SK-N-MC (cell line): ENCODE measurements around the gene FGFBP1.

ENCODE experiments used
- DNase-seq: peaks from one replicate; pipeline ENCODE4 v3.0.0-alpha.2; 2011; ENCODE audit warnings: low read depth, low spot score
- H3K27ac ChIP-seq: fragments of 200-600 bp; sonication (generic); 2 replicates; pipeline ENCODE4 v1.5.1; 2016; ENCODE audit warnings: mixed run types
- H3K36me3 ChIP-seq: fragments of 200-600 bp; sonication (generic); 2 replicates; pipeline ENCODE4 v1.6.1; 2017; ENCODE audit warnings: antibody characterized with exemption, low read length, mixed read lengths; ENCODE audit not compliant: insufficient read depth
- H3K4me3 ChIP-seq: fragments of 200-600 bp; sonication (generic); 2 replicates; pipeline ENCODE4 v1.5.1; 2016
- H3K9ac ChIP-seq: fragments of 200-600 bp; sonication (generic); 2 replicates; pipeline ENCODE4 v1.8.0; 2017; ENCODE audit warnings: mixed run types, mixed read lengths; ENCODE audit not compliant: insufficient read length
- H3K9me3 ChIP-seq: fragments of 200-600 bp; sonication (generic); 2 replicates; pipeline ENCODE4 v1.6.1; 2017; ENCODE audit warnings: low read depth, mild to moderate bottlenecking, antibody characterized with exemption, low read length, moderate library complexity, mixed read lengths
- EZH2 ChIP-seq: fragments of 200-600 bp; sonication (generic); IDR thresholded peaks from one replicate; pipeline ENCODE4 v1.6.1; 2017; ENCODE audit warnings: antibody characterized with exemption
- FOXP2 ChIP-seq: optimal IDR thresholded peaks from 2 replicates; pipeline ENCODE3; 2011; ENCODE audit warnings: mild to moderate bottlenecking, moderate library complexity; ENCODE audit not compliant: insufficient read depth; ENCODE audit errors: extremely low read length, control extremely low read depth
- POLR2AphosphoS5 ChIP-seq: IDR thresholded peaks from 2 replicates; pipeline ENCODE4 v1.6.1; 2012; ENCODE audit warnings: mild to moderate bottlenecking, low read depth, low read length, borderline replicate concordance

The FGFBP1 gene

DNA sequence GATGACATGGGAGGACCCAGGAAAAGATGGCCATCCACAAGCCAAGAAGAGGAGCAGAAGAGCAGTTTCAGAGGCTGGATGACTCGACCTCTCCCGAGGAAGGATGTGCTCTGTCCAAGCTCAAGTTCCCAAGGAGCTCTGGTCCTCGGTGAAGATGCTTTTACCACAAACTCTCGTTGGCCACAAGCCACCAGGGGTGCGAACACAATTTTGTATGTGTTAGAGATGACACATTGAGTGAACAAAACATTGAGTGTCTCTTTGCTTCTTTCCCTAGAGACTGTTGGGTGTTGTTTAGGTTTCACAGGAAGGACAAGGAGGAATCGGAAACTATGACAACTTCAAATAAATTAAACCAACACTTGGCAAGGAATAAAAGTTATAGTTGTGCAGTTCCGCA is 26.3 kb downstream of the FGFBP1 start:
- no peaks in the 10 kb centered on the region for H3K36me3 ChIP-seq
- no peak overlapping the region for H3K27ac ChIP-seq
- DNase-seq: no peak
- no peak overlapping the region for H3K9ac ChIP-seq
- H3K9me3 ChIP-seq: no peaks in the 10 kb centered on the region
- H3K4me3 ChIP-seq: no peak overlapping the region
- TF ChIP-seq FOXP2: no peak

DNA sequence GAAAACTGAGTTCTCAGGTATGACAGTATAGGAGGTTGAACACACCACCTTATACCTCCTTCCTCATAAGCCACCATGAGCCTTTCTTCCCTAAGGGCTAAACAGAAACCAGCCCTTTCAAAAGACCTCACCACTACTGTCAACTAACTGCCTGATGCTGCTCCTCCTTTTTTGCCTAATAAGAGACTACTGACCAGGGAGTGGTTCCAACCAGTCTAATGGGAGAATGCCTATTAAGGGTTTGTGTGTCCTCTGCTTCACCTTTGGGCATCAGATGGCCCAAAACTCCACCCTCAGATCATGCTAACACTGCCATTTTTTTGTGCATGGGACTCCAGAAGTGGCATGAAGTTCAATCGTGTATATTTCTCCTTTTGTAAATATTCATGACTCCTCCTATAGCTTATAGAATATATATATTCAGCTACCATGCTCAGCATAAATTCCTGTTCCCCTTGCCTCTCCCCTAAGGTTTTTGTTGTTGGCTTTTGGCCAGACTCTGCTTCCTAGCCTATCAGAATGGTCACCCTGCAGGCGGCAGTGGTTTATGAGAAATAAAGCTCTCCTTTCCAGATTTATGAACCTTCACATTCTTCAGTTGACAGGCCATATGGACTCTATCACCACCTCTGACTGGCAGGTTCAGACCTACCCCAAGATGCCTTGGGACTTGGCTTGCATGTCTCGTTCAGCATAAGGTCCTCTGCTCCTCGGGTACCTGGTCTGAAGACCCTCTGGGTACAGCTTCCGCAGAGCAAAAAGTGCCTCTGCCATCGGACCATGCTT is 28.2 kb downstream of the FGFBP1 start:
- no peaks in the 10 kb centered on the region for H3K9me3 ChIP-seq
- no peak overlapping the region for H3K4me3 ChIP-seq
- DNase-seq: no peak
- H3K36me3 ChIP-seq: no peaks in the 10 kb centered on the region
- no peak overlapping the region for H3K27ac ChIP-seq
- no peak for TF ChIP-seq FOXP2
- no peak for TF ChIP-seq POLR2AphosphoS5
- no peak for TF ChIP-seq EZH2
- no peak overlapping the region for H3K9ac ChIP-seq

DNA sequence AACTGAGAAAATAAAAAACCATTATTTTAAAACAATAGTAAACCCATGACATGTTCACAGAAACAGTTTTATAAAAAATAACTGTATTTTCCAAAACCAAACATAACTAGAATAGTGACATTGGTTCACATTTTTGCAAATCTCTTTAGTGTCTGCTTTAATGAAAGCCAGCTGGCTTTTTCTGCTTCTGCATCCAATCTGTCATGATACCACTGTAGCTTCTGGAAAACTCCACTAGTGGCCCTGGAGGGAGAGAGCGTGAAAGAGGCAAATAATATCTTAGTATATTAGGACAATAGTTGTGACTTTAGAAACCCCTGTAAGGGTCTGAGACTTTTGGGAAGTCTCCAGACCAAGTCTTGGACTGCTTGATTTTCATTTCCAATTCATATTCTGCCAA is 31.1 kb downstream of the FGFBP1 start:
- no peak for DNase-seq
- H3K9ac ChIP-seq: no peak overlapping the region
- no peak overlapping the region for H3K4me3 ChIP-seq
- no peaks in the 10 kb centered on the region for H3K36me3 ChIP-seq
- TF ChIP-seq POLR2AphosphoS5 (no peak), EZH2 (no peak), FOXP2 (no peak)
- H3K9me3 ChIP-seq: no peaks in the 10 kb centered on the region
- no peak overlapping the region for H3K27ac ChIP-seq

DNA sequence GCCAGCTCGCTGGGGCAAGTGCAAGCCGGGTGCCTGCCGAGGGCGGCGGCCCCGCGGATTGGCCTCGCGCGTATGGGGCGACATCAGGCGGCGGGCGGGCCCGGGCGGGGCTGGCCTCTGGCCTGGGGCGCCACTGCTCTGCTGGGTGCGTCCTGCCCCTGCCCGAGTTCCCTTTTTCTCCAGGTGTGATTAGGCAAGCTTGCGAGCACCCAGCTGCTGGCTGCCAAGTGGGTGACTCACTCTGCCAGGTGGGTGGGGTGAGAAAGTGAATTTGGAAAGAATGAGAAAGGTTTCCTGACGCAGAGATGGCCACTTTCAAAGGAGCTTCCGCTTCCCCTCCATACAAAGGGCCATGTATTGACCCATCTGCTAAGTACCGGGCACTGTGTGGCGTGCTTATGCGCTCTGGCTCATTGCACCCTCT is 32.5 kb downstream of the FGFBP1 start:
- H3K9ac ChIP-seq: no peak overlapping the region
- DNase-seq: no peak
- TF ChIP-seq EZH2: no peak
- H3K4me3 ChIP-seq: no peak overlapping the region
- no peaks in the 10 kb centered on the region for H3K36me3 ChIP-seq
- no peaks in the 10 kb centered on the region for H3K9me3 ChIP-seq
- no peak overlapping the region for H3K27ac ChIP-seq

DNA sequence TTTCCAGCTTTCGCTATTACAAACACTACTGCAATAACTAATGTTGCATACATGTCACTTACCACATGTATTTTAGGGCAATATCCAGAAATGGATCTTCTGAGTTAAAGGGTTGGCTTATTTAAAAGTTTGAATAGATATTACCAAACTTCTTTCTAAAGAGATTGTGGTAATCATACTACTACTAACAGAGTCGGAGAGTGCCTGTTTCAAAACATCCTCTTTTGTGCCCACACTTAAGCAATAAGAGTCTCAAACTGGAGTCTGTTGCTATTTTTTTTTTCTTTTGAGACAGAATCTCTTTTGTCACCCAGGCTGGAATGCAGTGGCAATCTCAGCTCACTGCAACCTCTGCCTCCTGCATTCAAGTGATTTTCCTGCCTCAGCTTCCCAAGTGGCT is 35.8 kb downstream of the FGFBP1 start:
- TF ChIP-seq FOXP2: no peak
- TF ChIP-seq POLR2AphosphoS5: no peak
- no peak for TF ChIP-seq EZH2
- no peak for DNase-seq
- no peaks in the 10 kb centered on the region for H3K36me3 ChIP-seq
- no peak overlapping the region for H3K9ac ChIP-seq
- no peak overlapping the region for H3K4me3 ChIP-seq
- H3K27ac ChIP-seq: no peak overlapping the region
- H3K9me3 ChIP-seq: no peaks in the 10 kb centered on the region

DNA sequence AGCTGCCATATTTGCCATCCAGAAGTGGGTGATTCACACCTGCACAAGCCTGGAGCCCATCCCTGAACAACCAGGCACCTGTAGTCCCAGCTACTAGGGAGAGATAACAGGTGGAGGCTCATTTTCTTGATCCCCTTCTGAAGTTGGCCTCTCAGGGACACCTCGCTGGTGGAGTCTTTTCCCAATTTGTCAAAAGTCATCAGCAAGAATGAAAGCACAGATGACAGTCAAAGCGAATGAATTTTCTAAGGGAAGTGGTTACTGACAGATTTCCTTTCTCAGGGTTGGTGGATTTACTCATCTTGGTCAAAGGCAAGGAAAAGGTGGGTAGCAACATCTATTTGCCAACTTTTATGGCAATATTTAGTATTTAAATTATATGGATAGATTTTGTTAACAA is 36.5 kb downstream of the FGFBP1 start:
- Histone ChIP-seq H3K36me3 (no peaks in the 10 kb centered on the region), H3K4me3 (no peak overlapping the region), H3K27ac (no peak overlapping the region), H3K9ac (no peak overlapping the region), H3K9me3 (no peaks in the 10 kb centered on the region)
- no peak for TF ChIP-seq FOXP2
- no peak for TF ChIP-seq POLR2AphosphoS5
- TF ChIP-seq EZH2: no peak
- no peak for DNase-seq

DNA sequence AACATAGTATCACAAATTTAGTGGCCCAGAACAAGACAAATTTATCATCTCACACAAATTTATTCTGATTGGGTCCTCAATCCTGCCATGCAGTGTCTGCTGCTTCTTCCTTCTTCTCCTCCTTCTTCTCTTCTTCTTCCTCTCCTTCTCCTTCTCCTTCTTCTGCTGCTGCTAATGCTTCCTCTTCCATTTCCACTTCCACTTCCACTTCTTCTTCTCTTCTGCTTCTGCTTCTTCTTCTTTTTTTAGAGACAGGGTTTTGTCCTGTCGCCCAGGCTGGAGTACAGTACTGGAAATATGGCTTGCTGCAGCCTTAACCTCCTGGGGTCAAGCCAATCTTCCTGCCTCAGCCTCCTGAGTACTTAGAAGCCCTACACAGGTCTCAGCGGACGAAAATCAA is 37.5 kb downstream of the FGFBP1 start:
- no peaks in the 10 kb centered on the region for H3K36me3 ChIP-seq
- no peak overlapping the region for H3K4me3 ChIP-seq
- no peaks in the 10 kb centered on the region for H3K9me3 ChIP-seq
- no peak for TF ChIP-seq EZH2
- TF ChIP-seq POLR2AphosphoS5: no peak
- no peak for TF ChIP-seq FOXP2
- no peak for DNase-seq
- no peak overlapping the region for H3K9ac ChIP-seq
- no peak overlapping the region for H3K27ac ChIP-seq

DNA sequence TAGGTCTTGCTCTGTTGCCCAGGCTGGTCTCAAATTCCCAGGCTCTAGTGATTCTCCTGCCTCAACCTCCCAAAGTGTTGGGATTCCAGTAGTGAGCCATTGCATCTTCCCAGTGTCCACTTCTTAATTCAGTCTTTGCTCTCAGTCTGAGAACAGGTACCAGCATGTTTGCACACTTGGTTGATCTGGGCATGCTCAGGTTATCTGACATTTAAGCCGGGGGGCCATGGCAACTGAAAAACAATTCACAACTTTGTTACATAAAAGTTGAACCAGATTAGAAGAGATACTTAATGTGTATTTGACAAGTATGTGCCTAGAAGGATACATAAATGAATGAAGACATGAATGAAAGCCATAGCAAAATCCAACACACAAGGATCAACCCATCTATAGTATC is 39.0 kb downstream of the FGFBP1 start:
- no peaks in the 10 kb centered on the region for H3K36me3 ChIP-seq
- no peak overlapping the region for H3K9ac ChIP-seq
- H3K27ac ChIP-seq: no peak overlapping the region
- no peak overlapping the region for H3K4me3 ChIP-seq
- H3K9me3 ChIP-seq: no peaks in the 10 kb centered on the region
- TF ChIP-seq POLR2AphosphoS5 (no peak), EZH2 (no peak), FOXP2 (no peak)
- DNase-seq: no peak

DNA sequence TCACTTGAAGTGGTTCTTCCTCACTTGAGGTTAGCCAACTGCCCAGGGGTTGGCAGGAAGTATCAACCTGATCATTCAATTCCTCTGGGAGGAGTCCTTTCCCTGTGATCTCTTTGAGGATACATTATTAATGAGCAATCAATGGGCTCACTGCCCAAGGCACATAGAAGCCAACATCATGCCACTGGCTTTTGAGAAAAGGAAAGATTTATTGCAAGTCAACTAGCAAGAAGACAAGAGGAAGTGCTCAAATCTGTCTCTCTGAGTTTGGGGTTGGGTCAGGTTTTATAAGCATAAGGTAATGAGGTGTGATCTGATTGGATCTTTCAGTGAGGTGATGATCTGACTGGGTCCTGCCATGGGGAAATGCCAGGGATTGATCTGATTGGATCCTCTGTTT is 39.6 kb downstream of the FGFBP1 start:
- Histone ChIP-seq H3K9ac (no peak overlapping the region), H3K9me3 (no peaks in the 10 kb centered on the region), H3K4me3 (no peak overlapping the region), H3K36me3 (no peaks in the 10 kb centered on the region), H3K27ac (no peak overlapping the region)
- DNase-seq: no peak
- no peak for TF ChIP-seq FOXP2
- TF ChIP-seq POLR2AphosphoS5: no peak
- no peak for TF ChIP-seq EZH2

DNA sequence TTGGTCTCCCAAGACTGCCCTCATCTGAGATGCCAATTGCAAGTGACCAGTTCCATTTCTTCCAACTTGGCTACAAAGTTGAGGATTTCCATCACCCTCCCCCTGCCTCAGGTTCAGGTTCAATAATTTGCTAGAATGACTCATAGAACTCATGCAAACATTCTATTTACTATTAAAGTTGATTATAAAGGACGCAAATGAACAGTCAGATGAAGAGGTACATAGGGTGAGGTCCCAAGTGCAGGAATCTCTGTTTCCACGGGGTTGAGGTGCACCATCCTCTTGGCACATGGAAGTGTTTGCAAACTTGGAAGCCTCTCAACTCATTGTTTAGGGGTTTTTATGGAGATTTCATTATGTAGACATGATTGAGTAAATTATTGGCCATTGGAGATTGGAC is 41.0 kb downstream of the FGFBP1 start:
- no peaks in the 10 kb centered on the region for H3K9me3 ChIP-seq
- no peak for TF ChIP-seq FOXP2
- TF ChIP-seq EZH2: no peak
- H3K36me3 ChIP-seq: no peaks in the 10 kb centered on the region
- H3K27ac ChIP-seq: no peak overlapping the region
- H3K9ac ChIP-seq: no peak overlapping the region
- no peak for DNase-seq
- no peak overlapping the region for H3K4me3 ChIP-seq
